Embryonic facial prominence (tissue), 1 donor: Measurements from ENCODE around the gene TRAPPC10.
"Not testable (repeated sequence)": the region's sequence is repeated elsewhere in the genome, so short reads cannot be mapped to it uniquely, and the experiment has no call there.

Source experiments
- DNase-seq: peaks from one replicate; pipeline ENCODE4 v3.0.0-alpha.2; 2016; ENCODE audit errors: extremely low spot score

Gene TRAPPC10

GRCh38 chr21:44143996-44144395, 131.9 kb downstream of the TRAPPC10 start:
- not testable (repeated sequence) for DNase-seq

GRCh38 chr21:44144784-44145602, 132.9 kb downstream of the TRAPPC10 start:
- DNase-seq, result not testable (repeated sequence)

- DNase-seq, result not testable (repeated sequence)
Observed at GRCh38 chr21:44145616-44146015, 133.5 kb downstream of the TRAPPC10 start.

GRCh38 chr21:44147108-44147507, 135.0 kb downstream of the TRAPPC10 start:
- DNase-seq, result not testable (repeated sequence)

- not testable (repeated sequence) for DNase-seq
Observed at GRCh38 chr21:44150255-44150654, 138.1 kb downstream of the TRAPPC10 start.

- not testable (repeated sequence) for DNase-seq
Observed at GRCh38 chr21:44153214-44153888, 141.2 kb downstream of the TRAPPC10 start.

- not testable (repeated sequence) for DNase-seq
Observed at GRCh38 chr21:44153889-44154228, 141.8 kb downstream of the TRAPPC10 start.

GRCh38 chr21:44154816-44155230, 142.7 kb downstream of the TRAPPC10 start:
- not testable (repeated sequence) for DNase-seq

- not testable (repeated sequence) for DNase-seq
Observed at GRCh38 chr21:44155231-44155993, 143.3 kb downstream of the TRAPPC10 start.

- not testable (repeated sequence) for DNase-seq
Observed at GRCh38 chr21:44155994-44156380, 143.9 kb downstream of the TRAPPC10 start.
